DOHH2 (cell line): ENCODE data around the gene TUBG2.

ENCODE experiments used
- H3F3A ChIP-seq: fragments of 200-600 bp; sonication (generic), shearing (Covaris generic); 2 replicates; pipeline ENCODE4 v1.6.0; 2016; ENCODE audit warnings: antibody characterized with exemption, mild to moderate bottlenecking; ENCODE audit not compliant: control insufficient read depth, insufficient read depth
- H3K27ac ChIP-seq: fragments of 200-600 bp; sonication (generic); 2 replicates; pipeline ENCODE4 v1.5.1; 2014; ENCODE audit warnings: low read depth, mild to moderate bottlenecking, low read length, moderate library complexity
- H3K27me3 ChIP-seq: fragments of 200-600 bp; sonication (generic); 2 replicates; pipeline ENCODE4 v1.6.1; 2014; ENCODE audit warnings: mild to moderate bottlenecking, low read length, mixed read lengths; ENCODE audit not compliant: control insufficient read depth
- H3K36me3 ChIP-seq: fragments of 200-600 bp; sonication (generic); 2 replicates; pipeline ENCODE4 v1.6.1; 2014; ENCODE audit warnings: mild to moderate bottlenecking, low read length, moderate library complexity, mixed read lengths; ENCODE audit not compliant: control insufficient read depth
- H3K4me1 ChIP-seq: fragments of 200-600 bp; sonication (generic); 2 replicates; pipeline ENCODE4 v1.6.1; 2014; ENCODE audit warnings: mild to moderate bottlenecking, low read length, mixed read lengths; ENCODE audit not compliant: control insufficient read depth
- H3K4me2 ChIP-seq: fragments of 200-600 bp; sonication (generic); 2 replicates; pipeline ENCODE4 v1.6.0; 2014; ENCODE audit warnings: mild to moderate bottlenecking, low read length, moderate library complexity
- H3K4me3 ChIP-seq: fragments of 200-600 bp; sonication (generic); 2 replicates; pipeline ENCODE4 v1.5.1; 2014; ENCODE audit warnings: mild to moderate bottlenecking, low read length, mixed read lengths
- H3K79me2 ChIP-seq: fragments of 200-600 bp; sonication (generic); 2 replicates; pipeline ENCODE4 v1.6.1; 2014; ENCODE audit warnings: mild to moderate bottlenecking, low read length, mixed read lengths; ENCODE audit not compliant: control insufficient read depth
- H3K9me2 ChIP-seq: fragments of 200-600 bp; sonication (generic); replicated peaks from 2 replicates; pipeline ENCODE4 v1.6.1; 2014; ENCODE audit warnings: mild to moderate bottlenecking, low read length, mixed read lengths; ENCODE audit not compliant: control insufficient read depth
- H3K9me3 ChIP-seq: fragments of 200-600 bp; sonication (generic); 2 replicates; pipeline ENCODE4 v1.6.1; 2014; ENCODE audit warnings: antibody characterized with exemption, low read length, mixed read lengths; ENCODE audit not compliant: control insufficient read depth, insufficient read depth
- H4K20me1 ChIP-seq: fragments of 200-600 bp; sonication (generic); 2 replicates; pipeline ENCODE4 v1.6.0; 2014; ENCODE audit warnings: low read depth, mild to moderate bottlenecking, antibody characterized with exemption, low read length, moderate library complexity; ENCODE audit not compliant: control insufficient read depth, insufficient read depth
- EZH2phosphoT487 ChIP-seq: fragments of 200-600 bp; sonication (generic); IDR thresholded peaks from 2 replicates; pipeline ENCODE4 v1.6.1; 2017; ENCODE audit warnings: borderline replicate concordance, mild to moderate bottlenecking, antibody characterized with exemption, low read length, moderate library complexity, mixed read lengths
- TF ChIP-seq, protein P1 (sequence below): fragments of 200-600 bp; sonication (generic); IDR thresholded peaks from one replicate; pipeline ENCODE4 v1.5.1; 2014; ENCODE audit warnings: antibody characterized with exemption, mild to moderate bottlenecking, low read depth, low read length; ENCODE audit not compliant: poor library complexity, severe bottlenecking

Gene TUBG2

DNA sequence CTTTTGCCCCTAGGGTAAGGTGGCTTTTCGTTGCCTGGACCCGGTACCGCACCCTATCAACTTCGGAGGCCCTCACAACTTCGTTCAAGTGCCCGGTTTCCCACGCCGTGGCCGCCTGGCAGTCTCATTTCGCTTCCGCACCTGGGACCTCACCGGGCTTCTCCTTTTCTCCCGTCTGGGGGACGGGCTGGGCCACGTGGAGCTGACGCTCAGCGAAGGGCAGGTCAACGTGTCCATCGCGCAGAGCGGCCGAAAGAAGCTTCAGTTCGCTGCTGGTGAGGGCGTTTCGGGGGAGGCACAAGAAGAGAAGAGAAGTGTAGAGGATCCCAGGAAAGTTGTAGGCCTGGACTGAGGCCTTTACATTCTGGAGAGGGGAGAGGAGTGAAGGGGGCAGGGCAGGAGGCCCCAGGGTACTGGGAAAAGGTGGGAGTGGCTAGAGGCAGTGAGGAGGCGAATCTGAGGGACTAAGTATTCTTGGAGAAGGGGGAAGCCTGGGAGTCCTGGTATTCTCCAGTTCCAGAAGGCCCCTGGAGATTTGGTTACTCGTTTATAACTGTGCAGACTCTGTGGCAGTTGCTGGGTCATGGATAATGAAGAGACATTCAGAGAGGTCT, 28.7 kb downstream of the TUBG2 start:
- H3K4me2 ChIP-seq = no peak overlapping the region
- H3K27ac ChIP-seq = no peak overlapping the region
- no peaks in the 10 kb centered on the region for H4K20me1 ChIP-seq
- H3K4me3 ChIP-seq = no peak overlapping the region
- H3K9me2 ChIP-seq = no peaks in the 10 kb centered on the region
- no peaks in the 10 kb centered on the region for H3K79me2 ChIP-seq
- TF ChIP-seq EZH2phosphoT487 = no peak
- TF ChIP-seq, protein P1, sequence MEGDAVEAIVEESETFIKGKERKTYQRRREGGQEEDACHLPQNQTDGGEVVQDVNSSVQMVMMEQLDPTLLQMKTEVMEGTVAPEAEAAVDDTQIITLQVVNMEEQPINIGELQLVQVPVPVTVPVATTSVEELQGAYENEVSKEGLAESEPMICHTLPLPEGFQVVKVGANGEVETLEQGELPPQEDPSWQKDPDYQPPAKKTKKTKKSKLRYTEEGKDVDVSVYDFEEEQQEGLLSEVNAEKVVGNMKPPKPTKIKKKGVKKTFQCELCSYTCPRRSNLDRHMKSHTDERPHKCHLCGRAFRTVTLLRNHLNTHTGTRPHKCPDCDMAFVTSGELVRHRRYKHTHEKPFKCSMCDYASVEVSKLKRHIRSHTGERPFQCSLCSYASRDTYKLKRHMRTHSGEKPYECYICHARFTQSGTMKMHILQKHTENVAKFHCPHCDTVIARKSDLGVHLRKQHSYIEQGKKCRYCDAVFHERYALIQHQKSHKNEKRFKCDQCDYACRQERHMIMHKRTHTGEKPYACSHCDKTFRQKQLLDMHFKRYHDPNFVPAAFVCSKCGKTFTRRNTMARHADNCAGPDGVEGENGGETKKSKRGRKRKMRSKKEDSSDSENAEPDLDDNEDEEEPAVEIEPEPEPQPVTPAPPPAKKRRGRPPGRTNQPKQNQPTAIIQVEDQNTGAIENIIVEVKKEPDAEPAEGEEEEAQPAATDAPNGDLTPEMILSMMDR = no peak
- H3K27me3 ChIP-seq = peaks cover 7% of the 10 kb centered on the region
- no peaks in the 10 kb centered on the region for H3K36me3 ChIP-seq
- peaks cover under 1% of the 10 kb centered on the region; the same call in 1 of the 2 replicates for H3K4me1 ChIP-seq
- H3F3A ChIP-seq = no peaks in the 10 kb centered on the region
- H3K9me3 ChIP-seq = no peaks in the 10 kb centered on the region

DNA sequence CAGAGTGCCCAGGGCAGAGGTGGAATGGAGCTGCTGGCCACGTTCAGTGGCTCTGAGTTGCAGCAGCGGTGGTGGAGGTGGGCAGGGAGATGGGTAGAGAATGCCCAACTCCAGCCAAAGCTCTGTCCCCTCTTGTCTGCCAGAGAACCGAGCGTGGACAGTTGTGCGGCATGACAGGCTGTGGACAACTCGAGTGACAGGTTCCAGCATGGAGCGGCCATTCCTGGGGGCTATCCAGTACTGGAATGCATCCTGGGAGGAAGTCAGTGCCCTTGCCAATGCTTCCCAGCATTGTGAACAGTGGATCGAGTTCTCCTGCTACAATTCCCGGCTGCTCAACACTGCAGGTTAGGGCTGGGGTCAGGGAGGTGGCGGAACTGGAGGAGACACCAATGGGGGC, 31.5 kb downstream of the TUBG2 start:
- TF ChIP-seq EZH2phosphoT487 = no peak
- TF ChIP-seq, protein P1 = no peak
- H3K9me3 ChIP-seq = no peaks in the 10 kb centered on the region
- H3K4me3 ChIP-seq = no peak overlapping the region
- no peaks in the 10 kb centered on the region for H4K20me1 ChIP-seq
- H3K27ac ChIP-seq = no peak overlapping the region
- H3K36me3 ChIP-seq = no peaks in the 10 kb centered on the region
- H3K9me2 ChIP-seq = no peaks in the 10 kb centered on the region
- H3F3A ChIP-seq = no peaks in the 10 kb centered on the region
- H3K27me3 ChIP-seq = no peaks in the 10 kb centered on the region
- no peaks in the 10 kb centered on the region for H3K79me2 ChIP-seq
- H3K4me2 ChIP-seq = no peak overlapping the region
- H3K4me1 ChIP-seq = no peaks in the 10 kb centered on the region

DNA sequence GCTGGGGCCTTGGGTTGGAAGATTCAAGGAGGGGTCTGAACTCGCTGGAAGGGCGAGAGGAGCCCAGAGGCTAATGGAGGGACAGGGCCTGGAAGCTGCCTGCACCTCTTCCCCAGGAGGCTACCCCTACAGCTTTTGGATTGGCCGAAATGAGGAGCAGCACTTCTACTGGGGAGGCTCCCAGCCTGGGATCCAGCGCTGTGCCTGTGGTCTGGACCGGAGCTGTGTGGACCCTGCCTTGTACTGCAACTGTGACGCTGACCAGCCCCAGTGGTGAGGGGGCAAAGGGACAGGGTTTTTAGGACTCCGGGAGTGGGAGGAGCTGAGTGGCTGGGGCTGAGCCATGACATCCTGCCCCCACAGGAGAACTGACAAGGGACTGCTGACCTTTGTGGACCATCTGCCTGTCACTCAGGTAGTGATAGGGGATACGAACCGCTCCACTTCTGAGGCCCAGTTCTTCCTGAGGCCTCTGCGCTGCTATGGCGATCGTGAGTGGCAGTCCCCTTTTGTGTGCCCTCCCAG, 32.0 kb downstream of the TUBG2 start:
- Histone ChIP-seq H3K27me3 (no peaks in the 10 kb centered on the region), H3K36me3 (no peaks in the 10 kb centered on the region), H3K4me1 (no peaks in the 10 kb centered on the region), H3K4me2 (no peak overlapping the region), H3K9me3 (no peaks in the 10 kb centered on the region), H3K27ac (no peak overlapping the region), H3F3A (no peaks in the 10 kb centered on the region), H3K4me3 (no peak overlapping the region), H3K9me2 (no peaks in the 10 kb centered on the region), H4K20me1 (no peaks in the 10 kb centered on the region), H3K79me2 (no peaks in the 10 kb centered on the region)
- no peak for TF ChIP-seq EZH2phosphoT487
- TF ChIP-seq, protein P1 = no peak
